NCI-H2196 treated with DMSO at 0.1 percent for 48 hours (cell line): ENCODE measurements around the gene ANGPT4.
A peak's percentile ranks its signal among the peaks of the same experiment; 100 is the strongest.
"Not testable (repeated sequence)": the region's sequence is repeated elsewhere in the genome, so short reads cannot be mapped to it uniquely, and the experiment has no call there.

Experiments
- DNase-seq: peaks from one replicate; lab custom pipeline; 2025; ENCODE audit not compliant: unreplicated experiment; lab: John Stamatoyannopoulos, UW

ANGPT4 gene

DNA sequence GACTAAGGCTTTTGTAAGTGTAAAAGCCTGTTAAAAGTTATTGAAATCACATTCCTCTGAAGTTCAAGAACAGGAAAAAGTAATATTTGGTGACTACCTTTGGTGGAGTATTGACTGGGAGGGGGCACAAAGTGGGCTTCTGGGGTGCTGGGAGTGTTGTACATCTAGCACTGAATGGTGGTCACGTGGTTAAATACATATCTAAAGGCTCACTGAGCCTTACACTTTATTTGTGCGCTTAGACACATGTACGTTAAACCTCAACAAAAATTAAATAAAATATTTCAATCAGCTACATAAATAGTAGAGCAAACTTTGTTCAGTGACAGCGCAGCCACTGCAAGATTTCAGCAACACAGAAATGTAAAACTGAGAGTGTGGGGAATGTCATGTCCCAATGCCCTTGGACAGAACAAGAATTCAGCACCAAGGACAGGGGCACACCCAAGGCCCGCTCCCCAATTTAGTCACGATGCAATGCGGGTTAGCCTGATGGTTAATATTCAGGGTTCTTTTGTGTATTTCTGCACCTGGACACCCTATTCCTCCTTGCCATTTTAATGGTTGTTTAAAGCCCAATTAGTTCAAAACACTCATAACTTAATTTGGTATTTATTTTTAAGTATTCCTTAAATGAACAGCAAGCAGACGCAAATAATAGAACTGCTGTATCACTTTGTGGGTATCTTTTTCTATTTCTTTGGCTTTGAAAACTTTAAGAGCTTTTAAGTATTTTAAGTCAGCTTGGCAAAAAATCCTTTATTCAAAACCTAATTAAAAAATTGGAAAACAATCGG lies 37.4 kb downstream of the ANGPT4 start:
- no peak for DNase-seq

DNA sequence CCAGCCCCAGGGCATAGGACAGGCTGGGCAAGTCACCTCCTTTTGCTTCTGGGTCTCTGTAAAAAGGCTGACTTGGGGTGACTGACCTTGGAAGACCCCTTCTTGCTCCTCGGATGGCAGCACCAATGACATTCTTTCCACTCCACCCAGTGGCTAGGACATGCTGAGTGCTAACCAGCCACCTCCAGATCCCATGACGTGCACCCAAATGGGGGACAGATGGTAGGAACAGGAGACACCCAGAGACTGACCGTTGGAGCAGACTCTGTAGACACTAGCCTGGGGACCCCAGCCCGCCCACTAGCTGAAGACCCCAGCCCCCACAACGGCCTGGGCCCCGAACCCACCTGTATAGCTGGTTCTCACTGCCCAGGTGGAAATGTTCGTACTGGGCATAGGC lies 38.3 kb downstream of the ANGPT4 start:
- no peak for DNase-seq

DNA sequence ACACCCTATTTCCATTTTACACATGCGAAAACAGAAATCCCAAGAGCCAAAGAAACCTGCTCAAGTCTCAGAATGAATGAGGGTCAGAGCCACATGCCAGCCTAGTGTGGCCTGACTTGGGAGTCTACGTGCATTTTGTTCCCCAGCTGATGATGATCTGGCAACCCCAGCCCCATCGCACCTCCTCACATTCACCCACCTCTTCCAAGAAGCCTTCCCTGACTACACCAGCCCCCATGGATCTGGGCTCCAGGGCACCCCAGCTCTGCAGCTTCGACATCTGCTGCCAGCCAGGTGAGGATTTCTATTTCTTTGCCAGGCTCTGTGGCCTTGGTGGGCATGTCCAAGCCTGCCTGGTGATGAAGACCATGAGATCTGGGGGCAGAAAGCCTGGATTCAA lies 41.0 kb downstream of the ANGPT4 start:
- DNase-seq: no peak

DNA sequence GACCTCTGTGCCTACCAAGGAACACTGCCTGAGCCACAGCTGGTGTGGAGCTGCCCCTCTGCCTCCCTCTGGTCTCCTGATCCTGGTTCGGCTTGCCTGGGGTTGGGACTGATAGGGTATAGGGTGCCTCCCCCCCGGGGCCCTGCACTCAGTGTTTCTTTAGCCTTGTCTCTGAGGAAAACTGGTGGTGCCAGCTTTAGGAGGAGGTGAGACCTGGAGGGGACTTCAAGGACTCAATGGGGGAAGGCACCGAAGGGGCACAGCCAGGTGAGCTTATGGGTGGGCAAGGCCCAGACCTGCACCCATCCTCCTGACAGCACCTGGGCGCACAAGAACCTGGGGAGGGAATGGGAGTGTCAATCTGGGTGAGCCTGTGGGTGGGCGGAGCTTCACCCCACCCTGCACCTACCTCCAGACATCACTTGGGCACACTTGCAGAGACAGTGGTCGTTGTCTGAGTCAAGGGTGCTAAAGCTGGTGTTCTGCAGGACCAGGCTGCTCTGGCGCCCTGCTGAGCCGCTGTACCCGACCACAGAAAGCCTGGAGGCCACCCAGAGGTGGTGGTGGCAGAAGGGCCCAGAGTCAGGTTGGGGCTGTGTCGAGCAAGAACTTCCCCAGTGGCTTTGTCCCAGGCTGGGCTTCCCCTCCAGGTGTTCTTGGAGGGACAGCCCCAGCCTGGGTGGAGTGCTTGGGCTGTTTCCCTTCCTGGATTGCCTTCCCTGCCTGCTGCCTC lies 42.1 kb downstream of the ANGPT4 start:
- no peak for DNase-seq

DNA sequence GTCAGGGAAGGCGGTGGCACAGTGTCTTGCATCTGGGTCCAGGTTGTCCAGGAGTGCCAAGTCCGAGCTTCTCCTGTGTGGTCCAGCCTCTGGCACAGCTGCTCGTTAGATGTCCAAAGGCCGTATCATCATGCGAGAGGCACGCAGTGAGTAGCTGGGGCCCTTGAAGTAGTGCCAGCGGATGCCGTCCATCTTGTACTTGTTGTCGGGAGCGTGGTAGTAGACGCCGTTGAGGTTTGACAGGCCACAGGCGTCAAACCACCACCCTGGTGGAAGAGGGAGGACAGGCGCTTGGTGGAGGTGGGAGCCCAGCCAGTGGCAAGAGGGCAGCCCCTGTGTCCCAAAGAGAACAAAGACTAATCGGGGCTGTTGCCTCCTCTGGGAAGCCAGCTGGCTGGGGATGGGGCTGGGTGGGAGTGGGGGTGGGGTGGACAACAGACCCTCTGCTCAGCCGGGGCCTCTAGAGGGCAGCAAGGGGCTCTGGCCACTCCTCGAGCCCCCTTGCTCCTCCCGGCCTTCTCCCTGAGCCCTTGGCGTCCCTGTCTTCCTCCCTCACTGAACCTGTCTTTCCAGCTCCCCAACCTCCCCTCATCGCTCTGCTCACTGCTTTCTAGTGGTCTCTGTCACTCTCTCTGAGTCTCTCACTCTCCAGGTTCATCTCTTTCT lies 43.1 kb downstream of the ANGPT4 start:
- no peak for DNase-seq

DNA sequence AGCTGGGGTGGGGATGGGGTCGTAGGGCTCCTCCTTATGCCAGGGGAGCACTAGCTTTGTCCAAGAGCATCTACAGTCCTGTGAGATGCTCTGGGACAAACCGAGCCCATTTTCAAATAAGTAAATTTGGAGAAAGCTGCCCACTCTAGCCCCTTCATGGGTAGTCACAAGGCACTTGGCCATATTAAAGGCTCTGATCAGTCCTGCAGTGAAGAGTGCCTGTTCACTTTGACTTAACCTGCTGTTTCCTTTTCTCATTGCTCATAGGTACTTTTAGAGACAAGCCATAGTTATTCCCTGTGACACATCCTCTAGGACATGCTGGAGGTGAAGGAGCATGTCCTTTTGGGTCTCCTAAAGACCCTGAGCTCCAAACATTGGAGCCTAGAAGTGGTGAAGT lies 44.2 kb downstream of the ANGPT4 start:
- DNase-seq: no peak

DNA sequence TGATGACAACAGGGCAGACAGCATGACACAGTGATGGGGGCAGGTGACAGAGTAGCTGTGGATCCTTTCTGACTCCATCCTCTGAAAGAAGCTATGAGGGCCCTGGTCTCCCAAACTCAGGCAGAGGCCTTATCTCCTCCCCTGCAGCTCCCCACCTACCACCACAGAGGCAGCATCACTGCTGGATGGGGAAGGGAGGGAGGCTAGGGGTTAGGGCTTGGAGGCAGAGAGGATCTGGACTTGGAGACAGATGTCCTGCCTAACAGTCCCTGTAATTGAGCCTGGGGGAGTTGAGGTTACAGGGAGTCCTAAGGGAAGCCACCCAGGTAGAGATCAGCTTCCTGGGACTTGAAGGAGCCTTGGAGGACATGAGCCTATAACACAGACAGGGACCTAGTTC lies 44.7 kb downstream of the ANGPT4 start:
- no peak for DNase-seq

DNA sequence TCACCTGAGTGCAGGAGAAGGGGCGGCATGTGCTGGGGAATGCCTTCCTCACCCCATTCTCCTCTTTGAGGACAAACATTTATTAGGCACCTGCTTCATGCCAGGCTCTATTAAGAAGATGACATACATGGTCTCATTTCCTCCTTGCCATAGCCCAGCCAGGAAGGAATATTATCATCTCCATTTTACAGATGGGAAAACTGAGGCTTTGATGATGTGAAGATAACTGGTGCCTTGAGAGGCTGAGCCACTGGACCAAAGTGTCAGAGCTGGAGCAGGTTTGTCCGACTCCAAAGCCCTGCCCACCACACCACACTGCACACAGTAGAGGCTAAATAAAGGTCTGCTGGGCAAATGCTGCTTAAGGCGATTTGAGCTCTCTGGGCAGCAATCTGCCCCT lies 45.4 kb downstream of the ANGPT4 start:
- no peak for DNase-seq

DNA sequence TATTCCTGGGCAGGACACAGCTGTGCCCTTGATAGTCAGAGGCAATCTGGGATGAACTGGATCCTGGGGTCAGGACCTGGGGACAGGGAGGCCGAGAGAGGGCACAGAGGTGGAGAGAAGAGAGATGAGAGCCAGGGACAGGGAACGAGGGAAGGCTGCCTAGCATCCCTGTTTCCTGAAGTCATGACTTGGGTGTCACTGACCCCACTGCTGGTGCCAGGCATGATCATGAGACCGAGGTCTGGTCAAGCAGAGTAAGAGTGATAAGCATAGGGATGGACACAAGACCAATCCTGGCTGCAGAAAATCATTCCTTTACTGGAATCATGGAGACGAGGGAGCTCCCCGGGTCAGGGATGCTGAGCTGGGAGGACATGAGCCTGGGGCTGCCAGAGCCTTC lies 46.5 kb downstream of the ANGPT4 start:
- no peak for DNase-seq

DNA sequence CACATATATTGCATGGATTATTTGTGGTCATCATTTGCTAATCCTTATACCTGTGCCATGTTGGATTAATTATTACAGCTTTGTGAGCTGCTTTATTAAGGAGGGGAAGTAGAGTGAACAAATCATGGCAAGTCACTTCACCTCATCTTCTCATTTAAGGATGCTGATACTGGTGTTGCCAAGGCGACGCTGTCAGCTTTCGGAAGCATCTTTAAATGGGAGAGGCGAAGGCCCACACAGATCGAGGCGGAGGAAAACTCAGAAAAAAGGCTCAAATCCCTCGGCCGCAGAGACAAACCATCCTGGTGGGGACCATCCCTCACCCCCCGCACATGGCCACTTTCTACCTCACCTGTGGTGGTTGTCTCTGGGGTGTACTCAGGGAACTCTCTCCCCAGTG lies 47.9 kb downstream of the ANGPT4 start:
- no peak for DNase-seq

DNA sequence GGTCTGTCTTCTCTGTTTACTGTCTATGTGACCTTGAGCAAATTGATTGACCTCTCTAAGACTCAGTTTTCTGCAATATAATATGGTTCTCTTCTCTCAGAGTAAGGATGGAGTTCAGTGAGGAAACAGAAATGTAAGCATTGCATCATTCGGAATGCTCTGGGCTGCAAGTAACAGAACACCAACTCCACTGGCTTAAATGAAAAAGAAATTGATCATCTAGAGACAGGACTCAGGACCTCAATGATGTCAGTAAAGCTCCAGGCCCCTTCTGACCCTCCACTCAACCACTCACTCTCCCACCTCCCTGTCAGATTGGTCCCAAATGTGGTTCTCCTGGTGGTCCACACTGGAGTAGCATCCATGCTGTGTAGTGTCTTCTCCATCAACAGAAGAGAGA lies 50.7 kb downstream of the ANGPT4 start:
- DNase-seq: no peak

DNA sequence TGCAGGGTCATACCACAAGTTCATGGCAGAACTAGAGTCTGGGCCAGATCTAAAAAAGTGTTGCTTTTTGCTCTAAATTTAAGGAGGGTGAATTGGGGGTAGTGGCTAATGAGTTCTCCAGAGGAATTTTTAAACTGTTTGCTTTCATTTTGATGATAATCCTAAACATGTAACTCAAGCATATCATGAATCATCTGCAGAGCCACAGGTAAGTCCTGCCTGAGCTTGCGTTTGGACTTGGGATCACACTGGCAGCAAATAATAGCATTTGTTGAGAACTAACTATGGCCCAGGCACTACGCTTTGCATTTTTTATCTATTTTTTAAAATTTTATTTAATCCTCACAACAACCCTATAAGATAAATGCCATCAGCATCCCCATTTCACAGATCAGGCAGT lies 55.2 kb downstream of the ANGPT4 start:
- no peak for DNase-seq

DNA sequence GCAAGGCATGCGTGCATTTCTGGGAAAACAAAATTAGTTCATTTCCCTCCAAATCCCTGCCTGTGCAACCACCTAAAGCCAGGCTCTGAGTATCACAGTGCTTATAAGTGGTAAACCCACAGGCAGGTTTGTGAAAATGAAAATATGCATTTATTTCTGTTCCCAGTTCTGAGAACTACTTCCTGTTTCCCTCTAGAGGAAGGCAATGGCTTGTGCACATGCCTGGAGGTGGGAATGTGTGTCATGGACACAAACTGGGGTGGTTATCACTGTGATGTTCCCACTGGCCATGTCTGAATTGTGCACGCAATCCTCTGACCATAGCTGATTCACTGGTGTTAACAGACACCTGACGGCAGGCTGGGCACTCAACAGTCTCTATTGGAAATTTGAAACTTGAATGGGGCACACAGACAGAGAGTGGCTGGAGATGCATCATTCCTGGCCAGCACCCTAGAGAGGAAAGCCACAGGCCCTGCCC lies 56.3 kb downstream of the ANGPT4 start:
- no peak for DNase-seq

DNA sequence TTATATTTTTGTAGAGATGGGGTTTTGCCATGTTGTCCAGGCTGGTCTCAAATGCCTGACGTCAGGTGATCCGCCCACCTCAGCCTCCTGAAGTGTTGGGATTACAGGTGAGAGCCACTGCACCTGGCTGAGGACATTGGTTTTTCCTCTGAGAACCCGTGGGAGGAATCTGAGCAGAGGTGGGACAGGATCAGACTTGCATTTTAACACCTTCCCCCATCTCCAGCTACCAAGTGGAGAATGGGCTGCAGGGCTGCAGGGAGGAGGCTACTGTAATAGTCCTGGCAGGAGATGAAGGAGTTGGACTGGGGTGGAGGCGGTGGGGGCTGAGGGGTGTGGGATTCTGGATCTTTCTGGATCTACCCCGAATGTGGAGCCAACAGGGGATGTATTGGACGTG lies 58.1 kb downstream of the ANGPT4 start:
- no peak for DNase-seq

DNA sequence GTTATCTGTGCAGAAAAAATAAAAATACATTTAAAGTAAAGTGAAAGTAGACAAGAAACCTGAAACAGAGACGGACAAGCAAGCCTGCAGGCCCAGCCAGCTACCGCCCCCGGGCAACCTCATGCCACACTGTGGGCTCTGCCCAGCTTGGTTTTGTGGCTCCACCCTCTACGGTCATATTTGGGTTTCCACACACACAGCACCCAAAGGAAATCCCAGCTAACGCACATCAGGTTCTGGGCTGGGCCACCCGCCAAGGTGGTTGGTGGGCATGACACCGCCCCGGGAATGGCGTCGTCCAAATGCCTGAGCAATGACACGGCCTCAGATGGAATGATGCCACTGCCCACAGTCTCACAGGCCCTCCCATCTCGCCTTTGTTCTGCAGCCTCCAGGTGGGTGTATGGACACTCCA lies 59.8 kb downstream of the ANGPT4 start:
- DNase-seq: peak; percentile 55

DNA sequence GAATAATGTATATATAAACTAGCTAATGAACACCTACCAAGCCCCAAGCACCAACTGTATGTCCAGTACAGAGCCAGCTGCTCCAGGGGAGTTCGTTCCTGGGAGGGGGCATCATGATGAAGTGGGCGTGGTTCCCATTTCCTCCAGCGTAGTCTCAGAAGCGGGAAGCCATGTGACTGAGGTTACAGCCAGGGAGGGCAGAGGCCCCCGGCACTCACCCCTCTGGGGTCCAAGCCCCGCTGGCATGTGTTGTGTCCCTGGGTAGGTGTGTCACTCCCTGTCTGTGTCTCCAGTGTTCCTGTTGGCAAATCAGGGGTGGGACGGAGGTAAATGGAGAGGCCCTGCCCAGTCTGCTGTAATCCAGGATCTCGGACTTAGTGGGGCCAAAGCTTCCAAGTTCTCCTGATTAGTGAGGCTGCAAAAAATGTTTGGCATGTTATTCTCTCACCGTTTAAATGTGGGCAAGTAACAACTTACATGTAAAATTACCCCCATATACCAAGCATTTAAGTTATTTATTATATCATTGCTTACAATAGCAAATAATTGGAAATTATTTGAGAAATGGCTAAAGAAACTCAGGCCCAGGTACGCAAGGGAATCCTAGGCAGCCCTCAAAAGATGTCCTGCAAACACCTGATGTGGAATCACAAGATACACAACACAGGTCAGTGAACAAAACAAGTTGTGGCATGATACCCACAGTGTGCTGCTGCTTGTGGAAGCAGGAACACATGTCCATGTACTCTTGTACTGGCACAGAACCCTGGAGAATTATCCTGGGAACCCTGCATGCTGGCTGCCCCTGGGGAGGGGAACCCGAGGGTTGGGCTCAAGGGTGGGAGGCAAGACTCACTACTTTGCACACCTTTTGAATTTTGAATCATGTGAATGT lies 60.4 kb downstream of the ANGPT4 start:
- DNase-seq: no peak

DNA sequence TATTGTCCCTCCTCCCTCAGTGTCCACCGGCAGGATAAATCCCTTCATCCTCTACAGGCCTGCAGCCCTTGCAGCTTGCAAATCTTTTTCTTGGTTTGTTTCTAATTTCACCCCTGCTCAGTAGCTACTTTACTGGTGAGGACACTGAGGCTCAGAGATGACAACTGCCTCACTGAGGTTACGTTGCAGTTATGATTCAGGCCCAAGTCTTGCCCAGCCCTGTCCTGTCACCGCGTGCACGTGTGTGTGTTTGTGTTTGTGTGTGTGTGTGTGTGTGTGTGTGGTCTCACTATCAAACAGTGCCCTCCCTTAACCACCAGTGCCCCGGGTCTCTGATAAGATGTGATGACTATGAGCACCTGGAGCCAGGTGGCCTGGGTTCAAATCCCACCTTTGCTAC lies 61.5 kb downstream of the ANGPT4 start:
- DNase-seq: no peak

DNA sequence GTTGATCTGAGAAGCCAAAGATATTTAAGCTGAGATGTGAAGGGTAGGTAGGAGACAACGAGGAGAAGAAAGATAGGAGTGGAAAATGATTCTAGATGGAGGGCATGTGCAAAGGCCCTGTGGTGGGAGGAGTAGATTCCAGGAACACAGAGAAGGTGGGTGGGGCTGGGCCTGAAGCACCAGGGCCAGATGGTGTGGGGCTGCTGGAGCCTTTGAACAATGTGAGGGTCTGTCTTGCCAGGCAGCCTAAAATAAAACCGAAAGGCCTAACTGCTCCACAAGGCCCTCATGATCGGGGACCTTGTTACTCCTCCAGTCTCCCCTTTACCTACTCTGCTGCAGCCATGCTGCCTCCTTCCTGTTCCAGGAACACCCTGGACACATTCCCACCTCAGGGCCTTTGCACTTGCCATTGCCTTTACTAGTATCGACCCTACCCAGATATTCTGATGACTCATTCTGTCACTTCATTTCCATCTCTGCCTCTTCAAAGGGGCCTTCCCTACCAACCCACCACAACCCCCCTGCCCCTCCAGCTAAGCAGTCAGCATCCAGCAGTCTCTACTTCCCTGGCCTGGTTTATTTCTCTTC lies 62.6 kb downstream of the ANGPT4 start:
- no peak for DNase-seq

DNA sequence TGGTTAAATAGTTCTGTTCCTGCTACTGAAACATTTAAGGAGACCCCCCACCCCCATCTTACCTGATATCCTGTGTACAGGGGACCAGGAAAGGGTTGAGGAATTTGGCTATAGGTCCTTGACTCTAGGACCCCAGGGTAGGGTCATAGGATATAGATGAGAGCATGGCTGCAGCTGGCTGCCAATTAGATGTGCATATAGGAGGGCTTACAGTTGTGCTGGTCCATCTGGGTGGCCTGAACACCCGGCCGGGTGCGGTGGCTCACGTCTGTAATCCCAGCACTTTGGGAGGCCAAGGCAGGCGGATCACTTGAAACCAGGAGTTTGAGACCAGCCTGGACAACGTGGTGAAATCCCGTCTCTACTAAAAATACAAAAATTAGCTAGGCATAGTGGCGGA lies 67.4 kb downstream of the ANGPT4 start:
- not testable (repeated sequence) for DNase-seq

DNA sequence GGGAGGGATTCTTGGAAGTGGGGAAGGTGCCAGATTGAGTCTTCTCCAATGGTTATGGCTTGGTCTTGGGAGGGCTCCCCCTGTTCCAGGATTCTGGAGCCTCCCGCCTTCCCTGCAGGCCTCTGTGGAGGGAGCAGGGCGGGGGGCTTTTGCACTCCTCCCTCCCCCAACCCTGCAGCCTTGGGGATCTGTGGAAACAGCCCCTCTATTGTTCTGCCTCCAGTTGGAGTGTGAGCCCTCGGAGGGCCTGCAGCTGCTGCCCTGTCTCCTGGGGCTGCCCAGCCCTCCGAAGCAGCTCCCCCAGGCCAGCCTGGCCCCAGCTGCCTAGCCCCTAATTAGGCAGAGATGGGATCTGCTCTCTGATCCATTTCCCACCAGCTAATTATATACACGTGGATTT lies 67.9 kb downstream of the ANGPT4 start:
- no peak for DNase-seq

DNA sequence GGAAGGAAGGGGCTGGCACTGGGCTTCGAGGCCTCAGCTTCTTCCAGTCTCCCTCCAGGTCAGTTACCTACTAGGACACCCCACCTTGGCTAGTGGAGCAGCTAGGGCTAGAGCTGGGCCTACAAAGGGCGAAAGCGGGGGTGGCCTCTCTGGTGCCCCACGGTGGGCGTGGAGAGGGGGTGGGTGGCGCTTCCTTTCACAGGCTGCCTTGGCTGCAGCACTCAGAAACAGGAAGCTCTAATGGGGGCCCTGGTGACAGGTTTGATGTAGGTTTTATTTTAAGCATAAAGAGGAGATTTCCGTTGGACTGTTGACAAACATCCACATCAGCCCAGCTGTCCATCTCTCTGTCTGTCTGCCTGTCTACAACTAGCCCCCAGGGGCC lies 69.2 kb downstream of the ANGPT4 start:
- DNase-seq: no peak
